ENCODE measurements around the gene ATP5PD. TPM values are rescaled to one million over a fixed set of nuclear protein-coding genes. Genes with fewer than 3 reads are reported as not detected.

ATP5PD gene
- total RNA-seq, 6 donors from 2014 or later, result 126 to 198 (median 186) TPM

GRCh38 chr17:75063201-75063600 lies 16.4 kb upstream of the ATP5PD start:
- no peak for ATAC-seq (ENCODE audit: low FRiP score in 2 of 2)
- H3K4me3 ChIP-seq, result no peak overlapping the region
- no peak for DNase-seq
- H3K27me3 ChIP-seq, result no peaks in the 10 kb centered on the region
- H3K27ac ChIP-seq, result no peak overlapping the region
- TF ChIP-seq POLR2AphosphoS5 (IDR thresholded peaks at IDR 0.05) (no peak), POLR2A (IDR thresholded peaks at IDR 0.05) (no peak), CTCF (IDR thresholded peaks at IDR 0.05) (no peak), EP300 (IDR thresholded peaks at IDR 0.05) (no peak)
- peaks cover 7 to 14% (median 11%) of the 10 kb centered on the region in 4 donors for H3K4me1 ChIP-seq
- H3K36me3 ChIP-seq, result peaks cover 5 to 64% (median 37%) of the 10 kb centered on the region in 4 donors
- 89 to 96% methylated on average over 13 of the region's 13 CpGs for WGBS, 2 donors
- H3K9me3 ChIP-seq, result no peaks in the 10 kb centered on the region

GRCh38 chr17:75061618-75062017 lies 14.8 kb upstream of the ATP5PD start:
- 85 to 88% methylated on average over 8 of the region's 8 CpGs for WGBS, 2 donors
- Histone ChIP-seq H3K4me3 (no peak overlapping the region), H3K4me1 (peaks cover 7 to 14% (median 11%) of the 10 kb centered on the region in 4 donors), H3K27me3 (no peaks in the 10 kb centered on the region), H3K27ac (no peak overlapping the region), H3K9me3 (no peaks in the 10 kb centered on the region), H3K36me3 (peaks cover 5 to 73% (median 37%) of the 10 kb centered on the region in 4 donors)
- TF ChIP-seq POLR2AphosphoS5 (IDR thresholded peaks at IDR 0.05) (no peak), EP300 (IDR thresholded peaks at IDR 0.05) (no peak), POLR2A (IDR thresholded peaks at IDR 0.05) (no peak), CTCF (IDR thresholded peaks at IDR 0.05) (no peak)
- no peak for DNase-seq
- ATAC-seq (ENCODE audit: low FRiP score in 2 of 2), result no peak

GRCh38 chr17:75061055-75061438 lies 14.3 kb upstream of the ATP5PD start:
- Histone ChIP-seq H3K4me1 (peaks cover 7 to 14% (median 11%) of the 10 kb centered on the region in 4 donors), H3K4me3 (no peak overlapping the region), H3K9me3 (no peaks in the 10 kb centered on the region), H3K27ac (peak overlapping the region in 1 of 4 donors; percentile 56), H3K27me3 (no peaks in the 10 kb centered on the region), H3K36me3 (peaks cover 5 to 78% (median 37%) of the 10 kb centered on the region in 4 donors)
- no peak for DNase-seq
- ATAC-seq (ENCODE audit: low FRiP score in 2 of 2), result no peak
- TF ChIP-seq POLR2A (IDR thresholded peaks at IDR 0.05) (no peak), CTCF (IDR thresholded peaks at IDR 0.05) (no peak), EP300 (IDR thresholded peaks at IDR 0.05) (no peak)
- 95 to 98% methylated on average over 10 of the region's 10 CpGs for WGBS, 2 donors

- DNase-seq (peak in 1 of 2 donors; percentile 86), ATAC-seq (ENCODE audit: low FRiP score in 2 of 2) (no peak)
- peaks cover 5 to 79% (median 37%) of the 10 kb centered on the region in 4 donors for H3K36me3 ChIP-seq
- H3K27ac ChIP-seq, result peak overlapping the region; percentile 49 to 79 (median 55)
- 91 to 92% methylated on average over 11 to 26 of the region's 26 CpGs for WGBS, 2 donors
- no peaks in the 10 kb centered on the region for H3K27me3 ChIP-seq
- H3K9me3 ChIP-seq, result no peaks in the 10 kb centered on the region
- TF ChIP-seq POLR2A (IDR thresholded peaks at IDR 0.05) (no peak), EP300 (IDR thresholded peaks at IDR 0.05) (no peak), POLR2AphosphoS5 (IDR thresholded peaks at IDR 0.05) (no peak), CTCF (IDR thresholded peaks at IDR 0.05) (no peak)
- H3K4me1 ChIP-seq, result peaks cover 7 to 14% (median 11%) of the 10 kb centered on the region in 4 donors
- no peak overlapping the region for H3K4me3 ChIP-seq
These were observed 13.8 kb upstream of the ATP5PD start for GRCh38 chr17:75060434-75061054.
